ENCODE results near the gene MAP3K3. TPM values are rescaled to one million over a fixed set of nuclear protein-coding genes. Genes with fewer than 3 reads are reported as not detected.

Gene MAP3K3
- polyA plus RNA-seq, 2 of the 4 experiments (the other 2 are of a cell fraction), result 10.8 to 11.2 TPM

- ChIA-PET POLR2A (no interaction called here), CTCF (interaction anchor here (0.9 to 7.0 kb wide), 5 partner anchors 9 to 268 kb away, joined by 3 to 116 read pairs (median 3); partner anchors contain the start of gene MAP3K3)
- Histone ChIP-seq H3K9me3 (no peaks in the 10 kb centered on the region), H3K4me2 (no peak overlapping the region), H3K4me1 (no peaks in the 10 kb centered on the region), H3K4me3 (no peak overlapping the region), H3K27ac (no peak overlapping the region)
- ATAC-seq (no peak), DNase-seq (ENCODE audit: low read depth in 1 of 2, low spot score in 1 of 2) (no peak), FAIRE-seq (no peak)
- TF ChIP-seq TFCP2L1 (CRISPR knock-in tag; IDR thresholded peaks at IDR 0.05), result no peak
- no peak for TF ChIP-seq ESRRA (IDR thresholded peaks at IDR 0.05; ENCODE audit: borderline replicate concordance, low read length)
- no peak for TF ChIP-seq NPAS2 (CRISPR knock-in tag; IDR thresholded peaks at IDR 0.05; ENCODE audit: borderline replicate concordance)
- no peak for TF ChIP-seq MYC (IDR thresholded peaks at IDR 0.05; ENCODE audit: borderline replicate concordance, low read length)
- no peak for TF ChIP-seq ZSCAN20 (CRISPR knock-in tag; IDR thresholded peaks at IDR 0.05)
- no peak for TF ChIP-seq POLR2A (IDR thresholded peaks at IDR 0.05; ENCODE audit: low read length)
- TF ChIP-seq CEBPB (IDR thresholded peaks at IDR 0.05), result no peak
- TF ChIP-seq PHF8 (IDR thresholded peaks at IDR 0.05; ENCODE audit: borderline replicate concordance, low read depth), result no peak
- TF ChIP-seq EP300 (IDR thresholded peaks at IDR 0.05), result no peak
- no peak for TF ChIP-seq RCOR1 (IDR thresholded peaks at IDR 0.05; ENCODE audit: low read depth, low read length)
- no peak for TF ChIP-seq FOSB (CRISPR knock-in tag; IDR thresholded peaks at IDR 0.05)
- no peak for TF ChIP-seq HES2 (IDR thresholded peaks at IDR 0.05)
- no peak for TF ChIP-seq CHD4 (IDR thresholded peaks at IDR 0.05; ENCODE audit: borderline replicate concordance)
- TF ChIP-seq POLR2AphosphoS2 (conservative IDR thresholded peaks at IDR 0.05; ENCODE audit: low read length), result no peak
- no peak for TF ChIP-seq FOSL2 (IDR thresholded peaks at IDR 0.05)
- no peak for TF ChIP-seq FOSL2 (CRISPR knock-in tag; IDR thresholded peaks at IDR 0.05)
- TF ChIP-seq, protein P1, sequence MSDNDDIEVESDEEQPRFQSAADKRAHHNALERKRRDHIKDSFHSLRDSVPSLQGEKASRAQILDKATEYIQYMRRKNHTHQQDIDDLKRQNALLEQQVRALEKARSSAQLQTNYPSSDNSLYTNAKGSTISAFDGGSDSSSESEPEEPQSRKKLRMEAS (IDR thresholded peaks at IDR 0.05), result no peak
- TF ChIP-seq HMGXB4 (CRISPR knock-in tag; IDR thresholded peaks at IDR 0.05; ENCODE audit: borderline replicate concordance), result no peak
- TF ChIP-seq, protein P2, sequence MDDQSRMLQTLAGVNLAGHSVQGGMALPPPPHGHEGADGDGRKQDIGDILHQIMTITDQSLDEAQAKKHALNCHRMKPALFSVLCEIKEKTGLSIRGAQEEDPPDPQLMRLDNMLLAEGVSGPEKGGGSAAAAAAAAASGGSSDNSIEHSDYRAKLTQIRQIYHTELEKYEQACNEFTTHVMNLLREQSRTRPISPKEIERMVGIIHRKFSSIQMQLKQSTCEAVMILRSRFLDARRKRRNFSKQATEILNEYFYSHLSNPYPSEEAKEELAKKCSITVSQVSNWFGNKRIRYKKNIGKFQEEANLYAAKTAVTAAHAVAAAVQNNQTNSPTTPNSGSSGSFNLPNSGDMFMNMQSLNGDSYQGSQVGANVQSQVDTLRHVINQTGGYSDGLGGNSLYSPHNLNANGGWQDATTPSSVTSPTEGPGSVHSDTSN (IDR thresholded peaks at IDR 0.05), result no peak
- TF ChIP-seq ZFP36 (IDR thresholded peaks at IDR 0.05; ENCODE audit: borderline replicate concordance, partially characterized antibody), result no peak
- no peak for TF ChIP-seq TP53 (CRISPR knock-in tag; IDR thresholded peaks at IDR 0.05)
- 91% methylated on average over 18 of the region's 18 CpGs for WGBS (ENCODE audit: missing lambda C conversion rate)
Observed at GRCh38 chr17:63693411-63694113, 71.3 kb downstream of the MAP3K3 start.

DNA sequence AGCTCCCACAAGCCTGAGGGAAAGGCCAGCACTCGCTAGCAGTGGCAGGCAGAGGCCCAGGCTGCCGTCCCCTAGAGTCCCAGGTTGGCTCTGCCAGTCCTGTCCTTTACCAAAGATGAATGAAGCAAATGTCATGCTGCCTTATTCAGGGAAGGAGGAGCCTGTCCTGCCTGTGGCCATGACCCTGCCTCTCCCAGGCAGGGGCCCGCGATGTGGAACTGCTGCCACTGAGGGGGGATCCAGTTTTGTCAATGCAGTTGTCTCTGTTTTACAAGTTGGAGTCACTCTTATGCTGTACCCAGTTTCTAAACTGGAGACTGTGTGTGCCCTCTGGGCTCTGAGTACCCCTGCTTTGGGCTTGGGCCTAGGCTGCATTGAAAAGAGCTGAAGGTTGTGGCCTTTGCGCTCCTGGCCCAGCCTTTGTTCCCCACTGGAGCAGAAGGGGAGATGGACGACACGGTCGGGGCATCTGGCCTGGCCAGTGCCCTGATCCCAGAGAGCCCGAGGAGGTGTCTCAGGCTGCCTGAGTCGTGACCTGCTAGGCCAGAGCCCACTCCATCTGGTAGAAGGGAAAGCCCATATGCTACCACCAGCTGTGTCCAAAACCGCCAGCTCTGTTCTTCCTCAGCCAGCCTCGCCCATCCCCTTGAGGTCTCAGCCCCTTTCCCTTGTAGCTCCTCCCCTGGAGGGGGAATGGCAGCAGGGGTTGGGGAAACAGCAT lies 72.2 kb downstream of the MAP3K3 start:
- Histone ChIP-seq H3K4me1 (0 out of 3 replicates have a peak, but pooled peaks cover 6% of the 10 kb centered on the region), H3K27ac (no peak overlapping the region), H3K9me3 (no peaks in the 10 kb centered on the region), H3K4me2 (no peak overlapping the region), H3K4me3 (no peak overlapping the region)
- 97% methylated on average over 12 of the region's 12 CpGs for WGBS (ENCODE audit: missing lambda C conversion rate)
- DNase-seq (ENCODE audit: low read depth in 1 of 2, low spot score in 1 of 2) (no peak), FAIRE-seq (no peak), ATAC-seq (no peak)
- POLR2A ChIA-PET, result interaction anchor here (1.1 kb wide), 1 partner anchor 110 kb away, joined by 3 read pairs; no protein-coding TSS in a partner anchor
- CTCF ChIA-PET, result interaction anchor here (0.6 to 7.0 kb wide), 8 partner anchors 12 to 1792 kb away, joined by 3 to 116 read pairs (median 4); partner anchors contain the start of gene MAP3K3
- TF ChIP-seq HOXA7 (CRISPR knock-in tag; IDR thresholded peaks at IDR 0.05) (no peak), REST (IDR thresholded peaks at IDR 0.05) (no peak), ZC3H11A (IDR thresholded peaks at IDR 0.05) (no peak), HDAC2 (IDR thresholded peaks at IDR 0.05) (no peak), POLR2A (IDR thresholded peaks at IDR 0.05; ENCODE audit: low read length) (no peak), RNF2 (IDR thresholded peaks at IDR 0.05; ENCODE audit: borderline replicate concordance, low read depth) (no peak), FOSL2 (IDR thresholded peaks at IDR 0.05) (no peak), FOSL2 (CRISPR knock-in tag; IDR thresholded peaks at IDR 0.05) (no peak), PHF8 (IDR thresholded peaks at IDR 0.05; ENCODE audit: borderline replicate concordance, low read depth) (no peak), CBX8 (IDR thresholded peaks at IDR 0.05) (no peak), ATOH8 (CRISPR knock-in tag; IDR thresholded peaks at IDR 0.05; ENCODE audit: low read depth) (no peak)
- TF ChIP-seq, protein P1 (IDR thresholded peaks at IDR 0.05), result no peak

All from A549 (cell line).